ENCODE results near the gene COL11A2. TPM values are rescaled to one million over a fixed set of nuclear protein-coding genes. Genes with fewer than 3 reads are reported as not detected.

Gene COL11A2
- total and polyA plus RNA-seq, 2 of the 13 experiments (the other 11 are each of a cell fraction or from before 2014, with no cell fraction given): 0.55 TPM

DNA sequence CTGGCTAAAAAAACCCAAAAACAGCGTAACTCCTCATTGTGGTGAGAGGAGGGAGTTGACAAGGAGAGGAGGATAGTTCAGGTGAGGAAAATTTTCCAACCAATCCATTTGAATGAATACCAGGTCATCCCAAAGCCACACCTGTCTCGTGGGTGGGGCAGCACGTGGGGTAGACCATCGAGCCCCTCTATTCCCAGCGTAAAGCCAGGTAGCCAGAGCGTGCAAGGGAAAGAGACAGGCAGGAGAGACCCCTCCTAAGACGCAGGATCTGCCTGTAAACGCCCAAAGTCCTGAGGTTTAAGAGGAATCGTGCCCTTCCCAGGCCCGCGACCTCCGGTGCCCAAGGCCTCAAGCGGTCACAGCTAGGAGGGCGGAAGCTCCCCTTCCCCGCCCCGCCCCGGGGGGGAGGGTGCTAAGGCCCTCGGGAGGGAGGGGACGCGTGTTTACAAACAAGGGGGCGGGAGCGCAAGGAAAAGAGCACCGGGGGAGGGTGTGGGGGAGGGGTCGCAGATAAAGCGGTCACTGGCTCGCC is 7.5 kb upstream of the COL11A2 start (continued):
- TF ChIP-seq ZNF230 (CRISPR knock-in tag; IDR thresholded peaks at IDR 0.05) (peak; percentile 58; the same call in 1 of the 2 replicates), ZKSCAN8 (CRISPR knock-in tag; IDR thresholded peaks at IDR 0.05; ENCODE audit: borderline replicate concordance) (no peak), FOXK2 (IDR thresholded peaks at IDR 0.05) (peak; percentile 94), EZH2 (conservative IDR thresholded peaks at IDR 0.05; ENCODE audit: low read depth, low read length) (no peak), ZBTB21 (CRISPR knock-in tag; IDR thresholded peaks at IDR 0.05) (no peak), CHD2 (IDR thresholded peaks at IDR 0.05; ENCODE audit: low read depth, low read length) (no peak), GZF1 (CRISPR knock-in tag; IDR thresholded peaks at IDR 0.05) (no peak; the same call in 1 of the 2 replicates), ZNF746 (CRISPR knock-in tag; IDR thresholded peaks at IDR 0.05) (peak; percentile 98), ZNF234 (CRISPR knock-in tag; conservative IDR thresholded peaks at IDR 0.05) (no peak; the same call in 1 of the 2 replicates), YEATS2 (CRISPR knock-in tag; IDR thresholded peaks at IDR 0.05; ENCODE audit: borderline replicate concordance) (peak; percentile 2; the same call in 1 of the 2 replicates), ZNF749 (CRISPR knock-in tag; IDR thresholded peaks at IDR 0.05; ENCODE audit: borderline replicate concordance) (no peak), MAZ (IDR thresholded peaks at IDR 0.05; ENCODE audit: borderline replicate concordance, low read depth, low read length) (peak; percentile 98), MAZ (CRISPR knock-in tag; IDR thresholded peaks at IDR 0.05; ENCODE audit: low read depth) (no peak), CREB3 (CRISPR knock-in tag; IDR thresholded peaks at IDR 0.05) (no peak), ZNF841 (CRISPR knock-in tag; IDR thresholded peaks at IDR 0.05; ENCODE audit: borderline replicate concordance) (no peak), ZNF33B (CRISPR knock-in tag; IDR thresholded peaks at IDR 0.05) (no peak), PAWR (CRISPR knock-in tag; IDR thresholded peaks at IDR 0.05; ENCODE audit: borderline replicate concordance) (peak; percentile 84; the same call in 1 of the 2 replicates), ZNF207 (IDR thresholded peaks at IDR 0.05; ENCODE audit: borderline replicate concordance) (no peak), NFE2L2 (IDR thresholded peaks at IDR 0.05; ENCODE audit: low read length) (no peak), DNMT1 (CRISPR knock-in tag; IDR thresholded peaks at IDR 0.05) (no peak), THAP11 (CRISPR knock-in tag; IDR thresholded peaks at IDR 0.05) (0 out of 2 replicates have a peak, but pooled peaks have one; percentile 39), ZNF724P (CRISPR knock-in tag; IDR thresholded peaks at IDR 0.05; ENCODE audit: borderline replicate concordance) (0 out of 2 replicates have a peak, but pooled peaks have one; percentile 13), ZNF543 (CRISPR knock-in tag; IDR thresholded peaks at IDR 0.05) (no peak), POLR2AphosphoS2 (IDR thresholded peaks at IDR 0.05; ENCODE audit: low read depth, low read length) (no peak), ZNF260 (CRISPR knock-in tag; IDR thresholded peaks at IDR 0.05; ENCODE audit: borderline replicate concordance, low read depth) (no peak)
- TF ChIP-seq, protein P1, sequence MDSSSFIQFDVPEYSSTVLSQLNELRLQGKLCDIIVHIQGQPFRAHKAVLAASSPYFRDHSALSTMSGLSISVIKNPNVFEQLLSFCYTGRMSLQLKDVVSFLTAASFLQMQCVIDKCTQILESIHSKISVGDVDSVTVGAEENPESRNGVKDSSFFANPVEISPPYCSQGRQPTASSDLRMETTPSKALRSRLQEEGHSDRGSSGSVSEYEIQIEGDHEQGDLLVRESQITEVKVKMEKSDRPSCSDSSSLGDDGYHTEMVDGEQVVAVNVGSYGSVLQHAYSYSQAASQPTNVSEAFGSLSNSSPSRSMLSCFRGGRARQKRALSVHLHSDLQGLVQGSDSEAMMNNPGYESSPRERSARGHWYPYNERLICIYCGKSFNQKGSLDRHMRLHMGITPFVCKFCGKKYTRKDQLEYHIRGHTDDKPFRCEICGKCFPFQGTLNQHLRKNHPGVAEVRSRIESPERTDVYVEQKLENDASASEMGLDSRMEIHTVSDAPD (CRISPR knock-in tag; IDR thresholded peaks at IDR 0.05): no peak
- TF ChIP-seq, protein P2, sequence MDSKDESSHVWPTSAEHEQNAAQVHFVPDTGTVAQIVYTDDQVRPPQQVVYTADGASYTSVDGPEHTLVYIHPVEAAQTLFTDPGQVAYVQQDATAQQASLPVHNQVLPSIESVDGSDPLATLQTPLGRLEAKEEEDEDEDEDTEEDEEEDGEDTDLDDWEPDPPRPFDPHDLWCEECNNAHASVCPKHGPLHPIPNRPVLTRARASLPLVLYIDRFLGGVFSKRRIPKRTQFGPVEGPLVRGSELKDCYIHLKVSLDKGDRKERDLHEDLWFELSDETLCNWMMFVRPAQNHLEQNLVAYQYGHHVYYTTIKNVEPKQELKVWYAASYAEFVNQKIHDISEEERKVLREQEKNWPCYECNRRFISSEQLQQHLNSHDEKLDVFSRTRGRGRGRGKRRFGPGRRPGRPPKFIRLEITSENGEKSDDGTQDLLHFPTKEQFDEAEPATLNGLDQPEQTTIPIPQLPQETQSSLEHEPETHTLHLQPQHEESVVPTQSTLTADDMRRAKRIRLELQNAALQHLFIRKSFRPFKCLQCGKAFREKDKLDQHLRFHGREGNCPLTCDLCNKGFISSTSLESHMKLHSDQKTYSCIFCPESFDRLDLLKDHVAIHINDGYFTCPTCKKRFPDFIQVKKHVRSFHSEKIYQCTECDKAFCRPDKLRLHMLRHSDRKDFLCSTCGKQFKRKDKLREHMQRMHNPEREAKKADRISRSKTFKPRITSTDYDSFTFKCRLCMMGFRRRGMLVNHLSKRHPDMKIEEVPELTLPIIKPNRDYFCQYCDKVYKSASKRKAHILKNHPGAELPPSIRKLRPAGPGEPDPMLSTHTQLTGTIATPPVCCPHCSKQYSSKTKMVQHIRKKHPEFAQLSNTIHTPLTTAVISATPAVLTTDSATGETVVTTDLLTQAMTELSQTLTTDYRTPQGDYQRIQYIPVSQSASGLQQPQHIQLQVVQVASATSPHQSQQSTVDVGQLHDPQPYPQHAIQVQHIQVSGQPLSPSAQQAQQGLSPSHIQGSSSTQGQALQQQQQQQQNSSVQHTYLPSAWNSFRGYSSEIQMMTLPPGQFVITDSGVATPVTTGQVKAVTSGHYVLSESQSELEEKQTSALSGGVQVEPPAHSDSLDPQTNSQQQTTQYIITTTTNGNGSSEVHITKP (CRISPR knock-in tag; IDR thresholded peaks at IDR 0.05; ENCODE audit: low read depth): peak; percentile 41; the same call in 1 of the 2 replicates
